GM18505 (cell line): Measurements from ENCODE around the gene CR2.

Source experiments
- ATAC-seq: cut with Tn5 transposase; IDR thresholded peaks from one replicate; pipeline ENCODE4 v1.9.1; 2021; ENCODE audit not compliant: unreplicated experiment
- POLR2A ChIP-seq: IDR thresholded peaks from 4 replicates; pipeline ENCODE4 v1.6.1; 2011; ENCODE audit warnings: borderline replicate concordance; ENCODE audit not compliant: insufficient read depth, insufficient read length; ENCODE audit errors: extremely low read depth

The CR2 gene

DNA sequence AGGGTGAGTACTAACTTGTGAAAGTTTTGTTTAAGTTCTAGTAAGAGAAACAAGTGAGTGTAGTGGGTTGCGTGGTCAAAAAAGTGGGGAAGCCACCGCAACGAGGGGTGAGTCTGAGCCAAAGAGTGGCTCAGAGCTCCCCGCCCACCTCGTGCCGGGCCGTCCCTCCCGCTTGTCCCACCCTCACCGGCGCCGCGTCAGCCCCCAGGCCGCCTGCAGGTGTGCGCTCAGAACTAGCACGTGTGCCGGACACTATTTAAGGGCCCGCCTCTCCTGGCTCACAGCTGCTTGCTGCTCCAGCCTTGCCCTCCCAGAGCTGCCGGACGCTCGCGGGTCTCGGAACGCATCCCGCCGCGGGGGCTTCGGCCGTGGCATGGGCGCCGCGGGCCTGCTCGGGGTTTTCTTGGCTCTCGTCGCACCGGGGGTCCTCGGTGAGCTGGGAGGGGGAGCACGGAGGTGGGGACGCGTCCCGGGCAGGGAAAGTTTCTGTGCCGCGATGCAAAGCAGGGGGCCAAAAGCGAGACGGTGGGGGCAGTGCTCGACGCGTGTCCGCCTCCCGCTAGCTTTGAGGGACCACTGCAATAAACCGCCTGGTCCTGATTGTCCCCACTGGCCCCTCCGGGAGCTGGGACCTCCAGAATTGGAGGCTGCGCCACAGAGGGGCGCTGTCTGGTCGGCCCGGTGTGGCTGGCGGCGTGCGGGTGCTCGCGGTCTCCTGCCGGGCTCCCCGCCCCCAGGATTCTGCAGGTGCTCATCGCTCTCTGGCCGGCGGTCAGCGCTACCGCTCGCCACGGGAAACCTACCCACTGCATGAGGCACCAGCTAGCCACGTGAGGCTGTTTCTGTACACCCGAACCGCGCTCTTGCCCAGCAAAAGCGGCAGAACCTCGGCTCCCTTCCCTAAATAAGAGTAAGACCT, at the start of gene CR2:
Gene CR2 (plus strand): TSS at position 283 of the 919 bp plus-strand sequence. CDS start 91 bp downstream, at position 374.
- peak; percentile 71 for TF ChIP-seq POLR2A
- ATAC-seq = peak; percentile 56

- no peak for TF ChIP-seq POLR2A
- ATAC-seq = no peak
Observed at GRCh38 chr1:207404849-207405525, 49.1 kb upstream of the CR2 start.

DNA sequence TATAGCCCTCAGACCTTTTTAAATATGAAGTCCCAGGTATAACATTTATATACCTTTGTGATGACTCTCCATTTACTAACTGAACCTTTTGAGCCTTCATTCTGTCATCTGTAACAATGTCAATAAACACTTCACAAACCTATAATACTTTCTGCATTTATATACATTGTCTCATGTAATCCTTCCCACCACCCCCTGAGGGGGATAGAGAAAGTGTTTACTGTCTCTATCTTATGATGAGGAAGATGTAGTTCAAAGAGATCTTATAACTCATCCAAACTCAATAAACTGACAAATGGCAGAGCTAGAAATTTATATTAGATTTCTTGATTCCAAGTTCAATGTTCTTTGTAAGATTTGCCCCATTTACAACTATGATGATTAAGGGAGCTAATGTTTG, 48.3 kb upstream of the CR2 start:
- ATAC-seq = no peak
- TF ChIP-seq POLR2A = no peak

DNA sequence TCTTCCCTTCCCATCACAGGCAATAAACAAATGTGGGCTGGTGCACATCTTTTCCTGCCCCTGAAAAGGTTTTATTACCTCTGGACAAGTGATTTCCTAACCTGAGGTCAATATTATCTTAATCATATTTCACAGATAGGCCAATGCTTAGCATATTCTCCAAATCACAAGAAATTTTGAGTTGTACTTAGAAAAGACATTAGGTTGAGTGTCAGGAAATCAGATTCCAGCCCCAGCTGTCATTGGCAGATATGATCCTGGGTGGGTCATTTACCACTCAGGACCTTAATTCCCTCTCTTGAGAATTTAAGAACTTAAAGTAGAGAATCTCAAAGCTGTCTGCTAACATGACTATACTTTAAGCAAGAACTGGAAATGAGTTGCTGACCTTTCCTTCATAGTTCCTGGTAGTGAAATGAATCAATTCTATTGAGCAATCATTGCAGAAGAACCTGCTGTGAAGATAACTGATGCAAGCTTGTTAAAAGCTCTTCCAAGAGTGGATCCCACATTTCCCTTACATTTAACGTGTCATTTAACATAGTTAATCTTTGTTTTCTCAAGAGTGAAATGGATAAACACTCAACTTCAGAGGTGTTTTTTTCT, 46.4 kb upstream of the CR2 start:
- ATAC-seq = no peak
- no peak for TF ChIP-seq POLR2A

GRCh38 chr1:207412845-207413244, 41.3 kb upstream of the CR2 start:
- no peak for ATAC-seq
- no peak for TF ChIP-seq POLR2A

DNA sequence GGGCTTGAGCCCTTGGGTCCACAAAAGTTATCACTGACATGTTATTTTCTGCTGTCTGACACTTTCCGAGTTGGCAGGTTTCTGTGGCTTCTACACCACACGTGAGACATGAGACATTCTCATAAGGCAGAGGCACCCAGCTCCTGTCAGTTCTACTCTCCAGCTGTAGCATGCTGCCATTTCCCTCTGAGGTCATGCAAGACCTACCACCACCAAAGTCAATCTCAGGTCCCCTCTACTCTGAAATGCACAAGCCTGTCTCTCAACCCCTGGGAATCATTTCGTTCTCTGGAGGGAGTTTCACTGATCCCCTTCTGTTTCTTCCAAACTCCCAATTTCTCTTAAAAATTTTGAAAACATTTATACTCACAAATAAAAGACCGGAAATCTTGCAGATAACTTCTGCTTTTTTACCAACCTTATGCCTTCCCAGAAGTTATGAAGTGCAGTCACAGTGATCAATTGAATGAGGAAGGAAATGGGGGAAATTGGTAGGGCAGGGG, 39.5 kb upstream of the CR2 start:
- ATAC-seq = peak; percentile 83
- TF ChIP-seq POLR2A = no peak

GRCh38 chr1:207417076-207417475, 37.1 kb upstream of the CR2 start:
- ATAC-seq = no peak
- no peak for TF ChIP-seq POLR2A

- ATAC-seq = no peak
- no peak for TF ChIP-seq POLR2A
Observed at GRCh38 chr1:207418351-207418750, 35.8 kb upstream of the CR2 start.

GRCh38 chr1:207420109-207420508, 34.0 kb upstream of the CR2 start:
- ATAC-seq = no peak
- TF ChIP-seq POLR2A = no peak

- ATAC-seq = no peak
- no peak for TF ChIP-seq POLR2A
Observed at GRCh38 chr1:207421078-207421477, 33.0 kb upstream of the CR2 start.

- no peak for TF ChIP-seq POLR2A
- no peak for ATAC-seq
Observed at GRCh38 chr1:207423560-207424292, 30.4 kb upstream of the CR2 start.

GRCh38 chr1:207424570-207425131, 29.5 kb upstream of the CR2 start:
- no peak for TF ChIP-seq POLR2A
- no peak for ATAC-seq

DNA sequence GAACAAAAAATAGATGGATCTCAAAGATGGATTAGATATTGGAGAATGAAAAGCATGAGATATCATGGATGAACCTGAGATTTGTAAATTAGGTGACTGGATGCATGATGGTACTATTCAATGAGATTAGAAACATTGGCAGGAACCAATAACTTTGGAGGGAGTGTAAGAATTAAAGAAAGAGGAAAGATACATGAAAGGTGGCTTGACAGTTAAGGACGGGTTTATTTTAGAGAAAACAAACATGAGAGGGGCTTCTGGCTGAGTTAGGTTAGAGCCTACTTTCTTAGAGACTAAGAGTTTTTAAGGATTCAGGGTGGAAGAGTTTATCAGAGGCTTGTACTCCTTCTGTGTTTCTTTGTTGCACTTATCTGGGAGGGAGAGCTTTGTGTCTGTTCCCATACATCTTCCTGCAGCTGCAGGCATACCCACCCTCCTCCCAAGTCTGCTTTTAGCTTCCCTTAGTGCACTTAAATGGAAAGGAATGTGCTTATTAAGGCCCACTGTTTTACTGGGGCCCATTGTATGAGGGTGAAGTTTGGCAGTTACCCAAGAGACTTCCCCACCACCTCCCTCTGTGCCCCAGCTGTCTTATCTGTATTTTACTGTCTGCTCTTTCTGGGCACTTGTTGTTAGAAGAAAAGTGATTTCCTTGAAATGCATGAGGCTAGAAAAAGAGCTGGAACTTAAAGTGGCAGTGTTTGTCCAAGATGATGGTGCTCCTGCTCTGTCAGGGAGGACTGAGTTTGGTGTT, 26.1 kb upstream of the CR2 start:
- ATAC-seq = no peak
- TF ChIP-seq POLR2A = no peak

GRCh38 chr1:207428783-207429182, 25.3 kb upstream of the CR2 start:
- no peak for TF ChIP-seq POLR2A
- ATAC-seq = no peak
